Karpas-422 (cell line): ENCODE data around the gene MACIR. TPM values are rescaled to one million over a fixed set of nuclear protein-coding genes. Genes with fewer than 3 reads are reported as not detected.

Source experiments
- DNase-seq: peaks from one replicate; pipeline ENCODE4 v3.0.0-alpha.2; 2015
- H2AFZ ChIP-seq: fragments of 200-600 bp; sonication (generic); 2 replicates; pipeline ENCODE4 v1.6.1; 2014; ENCODE audit warnings: antibody characterized with exemption, low read length, mixed read lengths
- H3K27ac ChIP-seq: fragments of 200-600 bp; sonication (generic); 2 replicates; pipeline ENCODE4 v1.5.1; 2014; ENCODE audit warnings: mild to moderate bottlenecking, low read length, moderate library complexity
- H3K27me3 ChIP-seq: fragments of 200-600 bp; sonication (generic); 2 replicates; pipeline ENCODE4 v1.6.1; 2014; ENCODE audit warnings: low read length, mixed read lengths
- H3K36me3 ChIP-seq: fragments of 200-600 bp; sonication (generic); 2 replicates; pipeline ENCODE4 v1.6.1; 2014; ENCODE audit warnings: low read length, mixed read lengths; ENCODE audit not compliant: insufficient read depth
- H3K4me1 ChIP-seq: fragments of 200-600 bp; sonication (generic); 2 replicates; pipeline ENCODE4 v1.6.1; 2014; ENCODE audit warnings: mild to moderate bottlenecking, low read length, mixed read lengths
- H3K4me2 ChIP-seq: fragments of 200-600 bp; sonication (generic); 2 replicates; pipeline ENCODE4 v1.6.1; 2014; ENCODE audit warnings: low read length, low read depth, mild to moderate bottlenecking; ENCODE audit not compliant: poor library complexity, severe bottlenecking
- H3K4me3 ChIP-seq: fragments of 200-600 bp; sonication (generic); 2 replicates; pipeline ENCODE4 v1.5.1; 2014; ENCODE audit warnings: mild to moderate bottlenecking, antibody characterized with exemption, low read length, mixed read lengths
- H3K79me2 ChIP-seq: fragments of 200-600 bp; sonication (generic); 2 replicates; pipeline ENCODE4 v1.6.1; 2014; ENCODE audit warnings: mild to moderate bottlenecking, low read length, mixed read lengths
- H3K9ac ChIP-seq: fragments of 200-600 bp; sonication (generic); 2 replicates; pipeline ENCODE4 v1.6.0; 2014; ENCODE audit warnings: low read length
- H3K9me2 ChIP-seq: fragments of 200-600 bp; sonication (generic), shearing (Covaris generic); replicated peaks from 2 replicates; pipeline ENCODE4 v1.6.0; 2014; ENCODE audit warnings: mild to moderate bottlenecking, low read length, moderate library complexity; ENCODE audit not compliant: insufficient read depth
- H3K9me3 ChIP-seq: fragments of 300-700, 200-600 bp; sonication (generic); 2 replicates; pipeline ENCODE4 v1.6.1; 2014; ENCODE audit warnings: low read length, mixed read lengths
- H4K20me1 ChIP-seq: fragments of 200-600 bp; sonication (generic); 2 replicates; pipeline ENCODE4 v1.6.1; 2014; ENCODE audit warnings: mild to moderate bottlenecking, antibody characterized with exemption, low read length, low read depth; ENCODE audit not compliant: insufficient read depth
- total RNA-seq: library from RNA; depleted of rRNA; stranded (reverse); fragments of >200 nt; shearing (Covaris generic); gene quantifications from 2 replicates; pipeline ENCODE4 v1.2.3, GENCODE V29; 2014; ENCODE audit warnings: low replicate concordance; rRNA removed

MACIR gene
- total RNA-seq = 1.9 and 2.8 TPM in 2 replicates

- H3K9me3 ChIP-seq = no peaks in the 10 kb centered on the region
- H4K20me1 ChIP-seq = peaks cover 17% of the 10 kb centered on the region; the same call in 1 of the 2 replicates
- peaks cover 29% of the 10 kb centered on the region for H3K4me1 ChIP-seq
- peak within 1 kb of the TSS; percentile 100 for H2AFZ ChIP-seq
- H3K27ac ChIP-seq = no peak within 1 kb of the TSS
- DNase-seq = peak; percentile 99
- peak within 1 kb of the TSS; percentile 90 for H3K4me3 ChIP-seq
- no peaks in the 10 kb centered on the region for H3K9me2 ChIP-seq
- peak within 1 kb of the TSS; percentile 90 for H3K9ac ChIP-seq
- no peaks in the 10 kb centered on the region for H3K27me3 ChIP-seq
- no peaks in the 10 kb centered on the region for H3K36me3 ChIP-seq
- peak within 1 kb of the TSS; percentile 96 for H3K4me2 ChIP-seq
- H3K79me2 ChIP-seq = no peaks in the 10 kb centered on the region
Observed at GRCh38 chr5:103258368-103258956, at the start of gene MACIR. Gene MACIR (plus strand): TSS chr5:103258763. CDS start chr5:103275920, 17,157 bp downstream.

GRCh38 chr5:103209065-103209464 is 49.5 kb upstream of the MACIR start:
- Histone ChIP-seq H4K20me1 (no peaks in the 10 kb centered on the region), H3K36me3 (peaks cover 9% of the 10 kb centered on the region; the same call in 1 of the 2 replicates), H3K9me3 (no peaks in the 10 kb centered on the region), H3K4me1 (no peaks in the 10 kb centered on the region), H3K27ac (no peak overlapping the region), H3K4me2 (no peak overlapping the region), H3K9ac (no peak overlapping the region), H3K4me3 (no peak overlapping the region), H3K9me2 (0 out of 2 replicates have a peak, but pooled peaks cover 3% of the 10 kb centered on the region), H3K79me2 (no peaks in the 10 kb centered on the region), H2AFZ (no peak overlapping the region), H3K27me3 (no peaks in the 10 kb centered on the region)
- no peak for DNase-seq

- H3K4me1 ChIP-seq = no peaks in the 10 kb centered on the region
Observed at GRCh38 chr5:103210952-103211351, 47.6 kb upstream of the MACIR start.

GRCh38 chr5:103211576-103212561 is 46.7 kb upstream of the MACIR start:
- Histone ChIP-seq H3K9me2 (0 out of 2 replicates have a peak, but pooled peaks cover 3% of the 10 kb centered on the region), H3K79me2 (no peaks in the 10 kb centered on the region), H3K9ac (no peak overlapping the region), H4K20me1 (no peaks in the 10 kb centered on the region), H3K27me3 (no peaks in the 10 kb centered on the region), H3K9me3 (no peaks in the 10 kb centered on the region), H3K27ac (no peak overlapping the region), H2AFZ (no peak overlapping the region), H3K4me3 (no peak overlapping the region), H3K4me2 (no peak overlapping the region), H3K4me1 (no peaks in the 10 kb centered on the region), H3K36me3 (no peaks in the 10 kb centered on the region; the same call in 1 of the 2 replicates)
- no peak for DNase-seq

More at GRCh38 chr5:103210952-103211351, 47.6 kb upstream of the MACIR start:
- DNase-seq = no peak
- H3K36me3 ChIP-seq = peaks cover 5% of the 10 kb centered on the region; the same call in 1 of the 2 replicates
- H3K4me2 ChIP-seq = no peak overlapping the region
- H3K4me3 ChIP-seq = no peak overlapping the region
- H3K27ac ChIP-seq = no peak overlapping the region
- 0 out of 2 replicates have a peak, but pooled peaks cover 3% of the 10 kb centered on the region for H3K9me2 ChIP-seq
- H3K79me2 ChIP-seq = no peaks in the 10 kb centered on the region
- no peaks in the 10 kb centered on the region for H3K27me3 ChIP-seq
- no peak overlapping the region for H3K9ac ChIP-seq
- H3K9me3 ChIP-seq = no peaks in the 10 kb centered on the region
- H4K20me1 ChIP-seq = no peaks in the 10 kb centered on the region
- no peak overlapping the region for H2AFZ ChIP-seq

- no peak overlapping the region for H3K4me2 ChIP-seq
Observed at GRCh38 chr5:103216137-103216536, 42.4 kb upstream of the MACIR start.

GRCh38 chr5:103216697-103217096 is 41.9 kb upstream of the MACIR start:
- no peaks in the 10 kb centered on the region for H4K20me1 ChIP-seq
- DNase-seq = no peak
- H3K9ac ChIP-seq = no peak overlapping the region
- H2AFZ ChIP-seq = no peak overlapping the region
- no peaks in the 10 kb centered on the region for H3K9me2 ChIP-seq
- no peaks in the 10 kb centered on the region; the same call in 1 of the 2 replicates for H3K36me3 ChIP-seq
- H3K79me2 ChIP-seq = no peaks in the 10 kb centered on the region
- no peak overlapping the region for H3K27ac ChIP-seq
- no peak overlapping the region for H3K4me3 ChIP-seq
- no peaks in the 10 kb centered on the region for H3K4me1 ChIP-seq
- no peak overlapping the region for H3K4me2 ChIP-seq
- no peaks in the 10 kb centered on the region for H3K9me3 ChIP-seq
- H3K27me3 ChIP-seq = no peaks in the 10 kb centered on the region

More at GRCh38 chr5:103216137-103216536, 42.4 kb upstream of the MACIR start:
- no peak overlapping the region for H3K9ac ChIP-seq
- H3K4me3 ChIP-seq = no peak overlapping the region
- H3K9me3 ChIP-seq = no peaks in the 10 kb centered on the region
- H3K4me1 ChIP-seq = no peaks in the 10 kb centered on the region
- no peaks in the 10 kb centered on the region for H4K20me1 ChIP-seq
- no peak overlapping the region for H3K27ac ChIP-seq
- H2AFZ ChIP-seq = no peak overlapping the region
- H3K36me3 ChIP-seq = no peaks in the 10 kb centered on the region; the same call in 1 of the 2 replicates
- no peak for DNase-seq
- H3K9me2 ChIP-seq = 0 out of 2 replicates have a peak, but pooled peaks cover under 1% of the 10 kb centered on the region
- H3K27me3 ChIP-seq = no peaks in the 10 kb centered on the region
- H3K79me2 ChIP-seq = no peaks in the 10 kb centered on the region

- H3K79me2 ChIP-seq = no peaks in the 10 kb centered on the region
- no peaks in the 10 kb centered on the region for H3K9me2 ChIP-seq
- no peaks in the 10 kb centered on the region; the same call in 1 of the 2 replicates for H3K36me3 ChIP-seq
- no peak overlapping the region for H3K4me2 ChIP-seq
- no peaks in the 10 kb centered on the region for H4K20me1 ChIP-seq
- H2AFZ ChIP-seq = no peak overlapping the region
- H3K27me3 ChIP-seq = no peaks in the 10 kb centered on the region
- H3K4me3 ChIP-seq = no peak overlapping the region
- no peaks in the 10 kb centered on the region for H3K9me3 ChIP-seq
- no peak overlapping the region for H3K27ac ChIP-seq
- DNase-seq = no peak
- no peak overlapping the region for H3K9ac ChIP-seq
- H3K4me1 ChIP-seq = no peaks in the 10 kb centered on the region
Observed at GRCh38 chr5:103217101-103217500, 41.5 kb upstream of the MACIR start.

- Histone ChIP-seq H3K79me2 (no peaks in the 10 kb centered on the region), H3K4me2 (no peak overlapping the region), H3K27ac (no peak overlapping the region), H4K20me1 (no peaks in the 10 kb centered on the region), H2AFZ (no peak overlapping the region), H3K4me3 (no peak overlapping the region), H3K9me3 (no peaks in the 10 kb centered on the region), H3K9ac (no peak overlapping the region), H3K9me2 (no peaks in the 10 kb centered on the region), H3K27me3 (no peaks in the 10 kb centered on the region), H3K4me1 (no peaks in the 10 kb centered on the region), H3K36me3 (no peaks in the 10 kb centered on the region)
- DNase-seq = no peak
Observed at GRCh38 chr5:103218164-103218563, 40.4 kb upstream of the MACIR start.
